NCI-H2227 treated with DMSO at 0.1 percent for 48 hours (cell line): ENCODE data around the gene RALB.
"Not testable (repeated sequence)": the region's sequence is repeated elsewhere in the genome, so short reads cannot be mapped to it uniquely, and the experiment has no call there.

Experiments
- DNase-seq: peaks from one replicate; lab custom pipeline; 2025; lab: John Stamatoyannopoulos, UW

Gene RALB

DNA sequence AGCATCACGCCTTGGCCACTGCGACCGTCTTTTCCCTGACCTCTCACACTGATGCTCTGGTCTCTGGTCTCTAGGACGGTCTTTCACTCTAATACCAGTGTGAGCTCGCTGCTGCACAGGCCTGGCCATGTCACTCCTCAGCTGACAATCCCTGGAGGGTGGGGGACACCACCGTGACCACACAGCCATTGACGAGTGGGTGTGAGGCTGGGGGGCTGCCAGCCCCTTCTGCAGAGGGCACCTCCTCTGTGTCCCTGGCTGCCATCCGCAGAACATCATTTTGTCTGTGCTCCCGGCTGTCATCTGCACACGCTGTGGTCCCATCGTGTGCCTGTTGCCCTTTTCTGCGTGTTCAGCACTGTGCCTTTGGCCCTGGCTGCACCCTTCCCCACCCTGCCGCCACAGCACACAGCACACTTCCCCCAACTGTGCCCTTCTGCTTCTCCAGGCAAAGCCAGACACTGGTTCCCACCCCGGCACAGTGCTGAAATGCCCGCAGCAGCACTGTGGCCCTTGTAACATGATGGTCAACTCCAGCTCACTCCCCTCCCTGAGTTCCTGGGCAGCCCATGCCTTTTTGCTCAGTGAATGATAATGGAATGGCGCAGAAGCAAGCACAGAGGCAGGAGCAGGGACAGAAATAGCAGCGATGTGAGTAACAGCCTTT lies 62.8 kb downstream of the RALB start:
- DNase-seq: no peak

DNA sequence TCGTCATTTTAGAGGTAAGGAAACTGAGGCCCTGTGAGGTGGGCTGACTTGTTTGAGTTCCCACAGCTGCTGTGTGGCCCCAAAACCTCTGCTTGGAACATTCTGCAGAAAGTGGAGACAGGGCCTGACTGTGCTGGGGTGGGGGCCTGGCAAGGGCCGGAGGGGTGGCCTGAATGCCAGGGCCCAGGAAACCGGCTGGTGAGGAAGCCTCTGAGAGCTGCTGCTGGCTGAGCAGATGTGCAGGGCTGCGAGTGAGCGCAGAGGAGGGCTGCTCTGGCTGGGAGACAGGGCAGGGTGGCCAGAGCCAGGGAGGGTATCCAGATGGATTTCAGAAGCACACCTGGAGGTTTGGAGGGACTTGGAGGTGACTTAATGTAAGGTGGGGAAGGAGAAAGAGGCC lies 63.4 kb downstream of the RALB start:
- DNase-seq: no peak

DNA sequence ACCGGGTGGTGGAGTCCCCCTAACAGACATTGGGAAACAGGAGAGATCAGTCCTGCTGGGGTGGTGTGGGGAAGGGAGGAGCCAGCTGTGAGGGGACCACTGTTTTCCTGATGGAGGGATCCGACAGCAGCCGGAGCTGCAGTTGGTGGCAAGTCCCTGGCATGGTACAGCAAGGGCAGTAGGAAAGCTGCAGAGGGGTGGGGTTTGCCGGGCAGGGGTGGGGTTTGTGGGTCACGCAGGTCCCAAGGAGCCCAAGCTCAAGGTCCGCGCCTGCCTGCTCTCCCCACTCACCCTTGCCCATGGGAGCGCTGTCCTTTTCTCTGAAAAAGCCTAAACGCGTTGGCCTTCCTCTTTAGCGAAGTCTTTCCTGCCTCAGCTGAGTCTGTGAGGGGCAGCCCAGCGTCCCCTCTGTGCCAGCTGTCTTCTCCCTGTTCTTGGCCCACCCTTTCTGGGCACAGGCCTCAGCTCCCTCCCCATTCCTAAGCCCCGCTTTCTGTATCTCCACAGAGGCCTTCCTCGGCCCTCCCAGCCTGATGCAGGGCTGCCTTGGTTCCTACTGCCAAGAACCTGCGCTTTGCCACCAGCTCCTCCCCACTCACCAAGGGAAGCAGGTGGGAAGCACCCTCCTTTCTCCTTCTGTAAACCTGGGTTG lies 64.0 kb downstream of the RALB start:
- DNase-seq: no peak

DNA sequence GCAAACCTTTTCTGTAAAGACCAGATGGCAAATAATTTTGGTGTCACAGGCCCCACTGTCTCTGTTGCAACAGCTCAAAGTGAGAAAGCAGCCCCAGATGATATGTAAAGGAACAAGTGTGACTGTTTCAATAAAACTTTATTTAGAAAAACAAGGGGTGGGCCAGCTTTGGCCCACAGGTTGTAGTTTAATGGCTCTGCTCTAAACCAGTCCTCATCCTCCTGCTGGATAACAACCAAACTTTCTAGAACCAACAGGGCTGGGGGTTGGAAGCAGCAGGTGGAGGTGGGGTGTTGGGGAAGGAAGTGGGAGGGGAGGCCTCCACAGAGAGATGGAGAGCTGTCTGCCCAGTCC lies 64.5 kb downstream of the RALB start:
- DNase-seq: no peak

DNA sequence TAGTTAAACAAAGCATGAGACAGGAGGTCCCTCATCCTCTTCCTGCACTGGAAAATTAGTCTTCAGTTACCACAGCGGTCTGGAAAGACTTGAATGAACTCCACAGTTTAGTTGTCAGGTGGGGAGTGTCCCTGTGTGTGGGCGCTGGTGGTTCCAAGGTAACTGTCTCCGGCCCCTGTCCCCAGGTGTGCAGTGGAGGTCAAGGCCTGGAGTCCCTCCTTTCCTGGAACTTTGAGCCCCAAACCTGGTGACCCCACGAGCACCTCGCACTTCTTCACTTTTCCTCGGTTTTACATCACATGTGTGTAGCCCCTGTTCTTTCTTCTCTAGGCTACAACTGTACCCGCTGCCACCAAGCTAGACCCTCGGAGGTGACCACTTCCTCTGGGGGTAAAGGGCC lies 65.3 kb downstream of the RALB start:
- DNase-seq: no peak

DNA sequence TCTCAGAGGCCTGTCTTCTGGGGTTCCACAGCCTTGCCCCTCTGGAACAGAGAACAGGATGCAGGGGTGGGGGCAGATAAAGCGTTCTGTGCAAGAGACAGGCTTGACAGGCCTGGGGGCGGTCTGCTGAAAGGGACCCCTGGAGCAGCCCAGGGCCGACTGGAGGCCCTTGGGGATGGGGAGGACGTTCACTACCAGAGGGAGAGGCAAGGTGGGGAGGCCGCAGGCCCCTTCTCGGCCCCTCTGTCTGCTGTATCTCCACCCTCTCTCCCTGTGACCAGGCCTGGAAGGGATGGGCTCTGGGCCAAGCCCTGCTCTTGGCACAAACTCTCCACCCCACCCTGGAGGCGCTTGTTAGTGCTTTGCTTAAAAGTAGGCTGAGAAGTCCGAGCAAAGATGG lies 66.0 kb downstream of the RALB start:
- DNase-seq: no peak

DNA sequence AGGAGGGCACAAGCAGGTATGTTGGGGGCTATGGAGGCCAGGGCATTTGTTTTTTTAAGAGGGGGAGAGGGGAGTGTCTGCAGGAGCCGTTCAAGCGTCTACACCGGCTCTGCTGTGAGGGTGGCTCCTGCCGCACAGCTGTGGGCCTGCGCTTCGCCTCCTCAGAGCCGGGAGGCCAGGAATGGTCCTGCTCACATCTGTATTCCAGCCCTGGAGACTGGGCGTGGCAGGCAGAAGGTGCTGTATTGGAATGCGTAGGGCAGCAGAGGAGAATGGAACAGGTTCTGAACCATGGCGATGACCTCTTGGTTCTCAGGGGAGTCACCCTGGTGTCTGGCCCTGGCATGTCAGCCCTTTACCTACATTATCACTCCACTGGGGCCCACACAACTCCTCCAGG lies 66.5 kb downstream of the RALB start:
- no peak for DNase-seq

DNA sequence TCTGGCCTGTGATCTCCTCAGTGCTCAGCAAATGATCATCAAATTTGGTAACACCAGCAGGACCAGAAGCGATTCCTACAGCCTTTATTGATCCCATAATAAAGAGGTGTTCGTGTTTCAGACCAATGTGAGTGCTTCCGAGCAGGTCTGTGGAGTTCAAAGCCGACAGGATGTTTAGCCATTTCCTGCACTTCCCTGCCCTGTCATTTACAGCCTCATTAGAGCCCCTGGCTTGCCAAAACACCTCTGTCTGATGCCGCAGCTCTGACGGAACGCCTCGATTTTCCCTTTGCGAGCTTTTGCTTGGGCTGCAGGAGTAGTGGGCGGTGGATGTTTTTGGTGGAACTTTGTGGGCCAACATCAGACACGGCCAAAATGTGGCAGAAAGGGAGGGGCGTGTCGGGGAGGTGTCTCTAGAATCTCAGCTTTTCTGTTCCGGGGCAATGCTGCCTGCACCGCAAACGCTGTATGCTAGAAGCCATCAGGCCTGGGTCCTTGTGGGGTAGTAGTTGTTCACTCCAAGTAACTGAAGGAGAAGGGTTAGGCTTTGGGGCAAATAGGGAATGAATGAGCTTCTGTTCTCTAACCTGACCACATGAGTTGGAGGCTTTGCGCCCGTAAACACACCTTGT lies 67.2 kb downstream of the RALB start:
- DNase-seq: no peak

DNA sequence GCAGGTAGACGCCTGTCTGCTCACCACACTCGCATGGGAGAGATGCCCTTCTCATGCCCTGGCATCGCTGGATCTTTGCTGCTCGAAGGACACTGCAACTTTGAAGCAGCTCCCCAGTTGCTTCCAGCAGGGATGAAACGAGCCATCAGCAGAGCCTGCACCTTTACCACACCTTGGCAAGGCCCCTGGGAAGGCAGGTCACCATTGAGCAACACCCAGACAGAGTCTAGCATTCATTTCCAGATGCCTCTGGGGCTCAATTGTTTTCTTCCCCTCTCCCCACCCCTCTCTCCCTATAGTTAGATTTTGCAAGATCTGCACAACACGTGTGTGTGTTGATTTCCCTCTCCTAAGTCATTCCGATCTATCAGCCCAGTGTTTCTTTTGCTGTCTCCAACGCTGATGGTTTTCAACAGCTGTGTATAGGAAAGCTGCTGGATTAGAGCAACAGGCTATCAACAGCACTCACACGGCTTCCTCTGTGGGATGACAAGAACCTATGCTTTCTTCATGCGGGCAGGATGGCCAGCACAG lies 67.7 kb downstream of the RALB start:
- DNase-seq: no peak

DNA sequence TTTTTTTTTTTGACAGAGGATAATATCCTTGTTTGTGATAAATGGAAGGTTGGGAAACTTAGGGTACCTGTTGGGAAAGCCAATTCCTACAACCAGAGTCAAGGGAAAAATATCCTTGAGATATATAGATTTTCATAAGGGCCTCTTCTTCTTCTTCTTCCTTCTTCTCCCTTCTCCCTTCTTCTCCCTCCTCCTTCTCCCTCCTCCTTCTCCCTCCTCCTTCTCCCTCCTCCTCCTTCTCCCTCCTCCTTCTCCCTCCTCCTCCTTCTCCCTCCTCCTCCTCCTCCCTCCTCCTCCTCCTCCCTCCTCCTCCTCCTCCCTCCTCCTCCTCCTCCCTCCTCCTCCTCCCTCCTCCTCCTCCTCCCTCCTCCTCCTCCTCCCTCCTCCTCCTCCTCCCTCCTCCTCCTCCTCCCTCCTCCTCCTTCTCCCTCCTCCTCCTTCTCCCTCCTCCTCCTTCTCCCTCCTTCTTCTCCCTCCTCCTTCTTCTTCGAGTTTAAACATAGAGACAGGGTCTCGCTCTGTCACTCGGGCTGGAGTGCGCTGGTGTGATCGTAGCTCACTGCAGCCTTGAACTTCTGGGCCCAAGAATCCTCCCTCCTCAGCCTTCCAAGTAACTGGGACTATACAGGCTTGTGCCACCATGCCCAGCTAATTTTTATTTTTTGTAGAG lies 68.4 kb downstream of the RALB start:
- not testable (repeated sequence) for DNase-seq

DNA sequence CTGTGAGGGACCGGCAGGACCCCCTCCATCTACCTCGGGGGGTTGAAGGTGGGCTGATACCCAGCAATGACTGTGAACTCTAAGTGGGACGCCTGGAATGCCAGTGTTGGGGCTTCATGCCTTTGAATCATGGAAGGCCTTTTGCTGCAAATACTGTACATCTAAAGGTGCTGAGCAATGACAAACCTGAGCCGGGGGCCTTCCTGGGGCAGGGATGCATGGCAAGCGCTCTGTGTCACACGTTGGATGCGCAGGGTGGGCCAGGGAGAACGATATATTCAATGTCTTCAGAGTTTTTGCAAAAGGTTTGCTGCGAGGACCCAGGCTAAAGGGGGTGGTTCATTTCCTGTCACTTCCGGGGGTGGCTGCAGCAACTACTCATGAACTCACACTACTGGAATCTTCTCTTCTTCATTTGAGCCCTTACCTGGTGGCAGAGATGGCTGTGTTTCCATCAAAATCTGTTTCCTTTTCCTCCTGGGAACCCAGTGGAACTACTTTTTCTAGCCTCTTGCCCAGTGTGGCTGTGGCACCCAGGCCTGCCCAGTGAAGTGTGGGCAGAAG lies 69.2 kb downstream of the RALB start:
- DNase-seq: no peak

DNA sequence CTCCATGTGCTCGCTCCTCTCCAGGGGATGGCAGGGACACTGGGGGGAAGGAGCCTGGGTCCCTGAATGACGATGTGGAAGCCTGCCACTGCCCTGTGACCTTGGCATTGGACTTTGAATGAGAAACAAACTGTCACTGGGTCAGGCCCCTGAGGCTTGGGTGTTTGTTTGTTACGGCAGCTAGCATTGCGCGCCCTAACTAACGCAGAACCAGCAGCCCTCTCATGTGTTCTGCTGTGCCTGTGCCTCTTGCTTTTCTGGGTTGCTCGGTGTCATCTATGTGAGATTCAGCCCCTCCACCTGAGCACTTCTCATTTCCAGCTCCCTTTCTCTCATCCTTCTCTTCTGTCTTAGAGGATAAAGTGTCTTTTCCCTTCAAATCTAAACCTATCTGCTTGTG lies 69.7 kb downstream of the RALB start:
- no peak for DNase-seq

DNA sequence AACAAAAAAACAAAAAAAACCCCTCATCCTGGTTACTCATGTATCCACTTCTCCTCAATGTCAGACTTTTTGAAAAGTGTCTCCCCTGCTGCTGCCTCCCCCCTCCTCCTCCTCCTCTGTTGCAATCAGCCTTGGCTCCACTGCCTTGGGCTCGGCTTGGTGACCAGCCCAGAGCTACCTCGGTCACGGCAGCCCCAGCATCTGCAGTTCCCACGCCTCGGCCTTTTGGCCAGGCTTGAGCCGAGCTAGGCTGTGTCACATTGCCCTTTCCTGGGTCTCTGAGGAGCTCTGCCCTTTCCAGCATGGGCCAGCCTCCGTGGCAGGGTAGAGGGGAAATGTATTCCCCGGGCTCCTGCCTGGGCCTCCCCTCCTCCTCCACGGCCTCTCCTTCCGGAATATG lies 70.6 kb downstream of the RALB start:
- no peak for DNase-seq

DNA sequence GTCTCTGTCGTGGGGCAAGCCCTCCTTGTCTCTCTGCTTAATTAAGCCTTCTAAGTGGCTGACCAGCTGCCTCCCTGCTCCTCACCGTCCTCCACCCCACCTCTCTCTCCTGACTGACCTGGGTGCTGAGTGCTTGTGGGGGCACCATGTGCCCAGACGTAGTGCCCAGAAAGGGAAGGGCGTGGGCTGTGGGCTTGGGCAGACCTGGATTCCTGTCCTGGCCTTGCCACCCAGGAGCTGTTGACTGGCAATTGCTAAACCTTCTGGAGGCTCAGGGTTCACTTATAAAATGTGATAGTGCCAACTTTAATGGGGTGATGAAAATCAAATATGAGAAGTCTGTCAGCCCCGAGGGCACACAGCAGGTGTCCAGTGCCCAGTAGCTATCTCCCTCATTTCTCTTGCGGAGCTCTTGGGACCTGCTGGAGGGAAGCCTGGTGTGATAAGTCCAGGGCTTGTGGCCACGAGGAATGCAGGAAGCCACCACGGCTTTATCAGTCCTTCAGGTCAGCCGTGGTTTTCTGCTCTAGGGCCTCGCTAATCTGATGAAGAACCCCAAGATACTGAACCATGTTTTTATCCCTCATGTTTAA lies 71.3 kb downstream of the RALB start:
- no peak for DNase-seq

DNA sequence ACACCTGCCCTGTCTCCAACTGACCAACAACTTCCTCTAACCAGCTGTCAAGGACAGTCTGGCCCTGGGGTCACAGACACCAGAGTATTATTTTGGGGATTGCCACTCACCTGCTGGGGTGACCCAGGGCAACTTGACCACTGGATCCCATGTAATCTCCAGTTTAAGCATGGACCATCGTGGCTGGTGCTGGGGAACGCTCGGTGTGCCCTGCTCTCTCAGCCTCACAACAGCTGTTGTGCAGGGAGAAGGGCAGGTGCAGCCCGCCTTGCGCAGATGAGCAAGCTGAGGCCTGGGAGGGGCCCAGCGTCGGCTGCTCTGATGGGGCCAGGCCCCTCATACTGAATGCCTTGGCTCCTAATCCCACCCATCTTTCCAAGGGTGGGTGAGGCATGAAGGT lies 72.3 kb downstream of the RALB start:
- no peak for DNase-seq

DNA sequence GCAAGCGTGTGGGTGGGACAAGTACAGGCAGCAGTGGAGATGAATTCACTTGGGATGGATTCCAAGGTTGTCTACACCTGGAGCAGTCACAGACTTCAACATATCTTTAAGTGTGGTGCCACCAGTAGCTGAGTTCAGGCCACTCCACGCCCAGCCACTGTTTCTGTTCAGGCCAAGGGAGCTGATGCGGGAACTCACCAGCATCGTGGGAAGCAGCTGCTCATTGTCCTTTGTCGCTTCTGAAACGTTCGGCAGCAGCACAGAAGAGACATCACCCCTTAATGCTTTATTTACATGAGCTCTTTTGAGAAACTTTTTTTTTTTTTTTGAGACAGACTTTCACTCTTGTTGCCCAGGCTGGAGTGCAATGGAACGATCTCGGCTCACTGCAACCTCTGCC lies 73.4 kb downstream of the RALB start:
- DNase-seq: no peak

DNA sequence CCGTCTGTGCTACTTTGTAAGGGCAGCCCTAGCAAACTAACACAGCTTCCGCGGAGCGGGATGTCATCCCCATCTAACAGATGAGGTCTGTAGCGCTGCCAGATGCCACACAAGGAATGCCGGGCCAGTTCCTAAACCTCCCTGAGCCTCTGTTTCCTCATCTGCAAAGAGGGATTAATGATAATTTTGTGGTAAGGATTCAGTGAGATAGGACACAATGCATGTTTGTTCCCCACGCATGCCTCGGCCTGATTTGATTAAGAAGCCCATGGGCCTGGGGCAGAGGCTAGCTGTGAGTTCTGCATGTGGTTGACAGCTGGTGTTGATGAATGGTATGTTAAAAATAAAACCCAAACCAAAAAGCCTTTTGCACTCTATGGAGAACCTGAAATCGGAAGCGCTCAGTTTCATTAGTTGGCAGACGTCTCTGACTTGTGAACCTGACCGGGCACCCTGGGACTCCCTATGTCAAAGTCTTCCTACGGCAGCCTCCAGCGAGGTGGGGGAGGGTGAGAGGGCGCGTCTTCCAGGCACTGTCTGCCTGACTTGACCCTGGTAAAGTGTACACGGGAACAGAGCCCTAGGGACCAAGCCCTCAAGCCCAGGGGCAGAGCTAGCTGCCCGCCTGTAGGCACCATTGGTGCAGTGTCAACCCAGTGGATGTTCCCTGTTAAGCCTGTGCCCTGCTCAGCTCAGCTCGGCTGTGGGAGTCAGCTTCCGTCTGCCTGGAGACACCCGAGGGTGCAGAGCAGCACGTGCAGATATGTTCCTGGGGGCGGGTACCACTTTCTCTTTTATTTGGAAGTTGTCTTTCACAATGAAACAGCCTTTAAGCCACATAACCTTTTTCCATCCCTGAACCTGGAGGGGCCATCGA lies 78.5 kb downstream of the RALB start:
- no peak for DNase-seq

DNA sequence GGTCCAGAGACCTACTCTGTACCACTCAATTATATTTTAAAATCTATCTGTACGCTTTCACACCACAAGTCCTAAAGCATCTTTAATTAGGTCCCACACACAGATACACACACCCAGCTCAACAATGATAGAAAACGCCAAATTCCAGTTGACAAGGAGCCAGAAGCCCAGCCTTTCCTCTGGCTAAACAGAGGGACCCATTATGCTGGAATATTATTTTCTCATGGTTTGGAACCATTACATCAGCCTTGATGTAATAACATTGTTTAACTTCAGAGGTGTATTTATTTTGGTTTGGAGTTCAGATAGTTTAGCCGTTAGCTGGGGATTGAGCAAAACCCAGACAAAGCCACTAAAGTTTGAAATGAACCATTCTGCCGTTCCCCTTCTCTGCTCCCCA lies 79.3 kb downstream of the RALB start:
- no peak for DNase-seq

DNA sequence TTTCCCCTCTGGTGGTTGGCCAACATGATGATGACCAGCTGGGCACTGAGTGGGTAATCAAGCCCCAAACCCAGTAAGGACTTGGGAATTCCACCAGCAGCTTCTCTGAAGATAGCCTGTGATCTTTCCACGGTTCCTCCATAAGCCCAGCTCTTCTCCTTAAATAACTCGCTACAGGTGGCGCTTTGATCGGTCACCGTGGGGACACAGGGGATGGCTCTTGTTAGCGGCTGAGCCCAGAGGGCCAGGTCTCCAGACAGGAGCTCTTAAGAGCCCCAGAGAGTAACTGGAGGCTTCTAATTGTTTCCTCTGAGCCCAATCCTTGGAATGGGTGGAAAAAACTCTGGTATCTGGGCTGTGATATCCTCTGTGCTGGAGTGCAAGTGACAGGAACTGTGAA lies 79.7 kb downstream of the RALB start:
- DNase-seq: no peak

DNA sequence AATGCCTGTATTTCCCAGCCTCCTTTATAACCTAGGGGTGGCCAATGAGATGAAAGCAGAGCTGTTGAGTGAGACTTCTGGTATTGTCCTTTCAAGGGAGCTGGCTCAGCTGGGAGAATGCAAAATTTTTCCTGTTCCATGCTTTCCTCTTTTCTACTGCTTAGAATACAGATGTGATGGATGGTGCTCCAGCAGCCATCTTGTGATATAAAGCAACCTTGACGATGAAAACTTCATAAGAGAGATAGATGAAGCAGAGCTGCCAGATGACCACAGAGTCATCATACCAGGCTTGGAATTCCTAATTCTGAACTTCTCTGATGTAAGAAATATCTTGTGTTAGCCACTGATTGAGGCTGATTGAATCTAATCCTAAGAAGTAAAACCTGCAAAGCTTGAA lies 81.4 kb downstream of the RALB start:
- no peak for DNase-seq

DNA sequence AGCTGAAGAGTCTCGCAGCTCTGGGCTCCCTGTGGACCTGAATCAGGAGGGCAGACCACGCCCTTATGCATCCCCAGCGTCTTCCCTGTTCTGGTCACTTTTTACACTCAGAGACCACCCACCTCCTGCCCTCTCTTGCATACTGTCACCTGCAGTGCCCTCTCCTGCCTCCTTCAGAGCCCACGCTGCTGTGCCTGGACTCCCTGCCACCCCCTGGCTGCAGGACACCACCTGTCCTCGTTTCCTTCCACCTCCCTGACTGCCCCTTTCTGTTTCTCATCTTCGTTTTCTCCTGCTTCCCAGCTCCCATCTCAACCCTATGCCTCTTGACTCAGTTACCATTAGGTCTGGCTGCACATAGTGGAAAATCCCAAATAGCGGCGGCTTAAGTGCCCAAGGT lies 84.1 kb downstream of the RALB start:
- DNase-seq: no peak
